Liver (tissue), 9 donors: Measurements from ENCODE around the gene KCNN3. TPM values are rescaled to one million over a fixed set of nuclear protein-coding genes. Genes with fewer than 3 reads are reported as not detected.

ENCODE experiments used
- DNase-seq: peaks from one replicate; pipeline ENCODE4 v3.0.0-alpha.2; 2017; ENCODE audit warnings: low spot score
- H3K27ac ChIP-seq, 2 donors: one replicate each; pipeline ENCODE4 v1.7.0; 2013; ENCODE audit warnings: inconsistent platforms in 2 of 2, low read length in 2 of 2, control low read depth in 1 of 2, low read depth in 1 of 2, mild to moderate bottlenecking in 1 of 2
- H3K27me3 ChIP-seq, 4 donors: one replicate each; pipeline versions ENCODE4 v1.6.1 to v1.7.0; 2013; ENCODE audit warnings: low read length in 3 of 4, inconsistent platforms in 1 of 4, mild to moderate bottlenecking in 1 of 4, moderate library complexity in 1 of 4; ENCODE audit not compliant: control insufficient read depth in 4 of 4, insufficient read depth in 4 of 4
- H3K36me3 ChIP-seq, 4 donors: one replicate each; pipeline versions ENCODE4 v1.6.1 to v1.7.0; 2013; ENCODE audit warnings: low read length in 3 of 4, mild to moderate bottlenecking in 3 of 4, low read depth in 1 of 4, moderate library complexity in 1 of 4; ENCODE audit not compliant: control insufficient read depth in 4 of 4, insufficient read depth in 3 of 4
- H3K4me1 ChIP-seq, 4 donors: one replicate each; pipeline versions ENCODE4 v1.6.1 to v1.7.0; 2013; ENCODE audit warnings: low read length in 3 of 4, mild to moderate bottlenecking in 3 of 4, moderate library complexity in 1 of 4; ENCODE audit not compliant: control insufficient read depth in 4 of 4, insufficient read depth in 4 of 4
- H3K4me3 ChIP-seq, 3 donors: one replicate each; pipeline versions ENCODE4 v1.6.1 to v1.7.0; 2013; ENCODE audit warnings: low read length in 3 of 3, control low read depth in 1 of 3, low read depth in 1 of 3, mild to moderate bottlenecking in 1 of 3
- H3K9ac ChIP-seq, 2 donors: one replicate each; pipeline ENCODE4 v1.7.0; 2013; ENCODE audit warnings: low read length in 2 of 2, mild to moderate bottlenecking in 2 of 2, moderate library complexity in 2 of 2, control low read depth in 1 of 2, low read depth in 1 of 2
- H3K9me3 ChIP-seq, 4 donors: one replicate each; pipeline versions ENCODE4 v1.6.1 to v1.7.0; 2013; ENCODE audit warnings: low read length in 3 of 4; ENCODE audit not compliant: control insufficient read depth in 4 of 4
- EGR1 ChIP-seq, 2 donors: IDR thresholded peaks; 2 replicates each; pipeline ENCODE4 v1.6.1; 2016 to 2018; ENCODE audit warnings: antibody characterized with exemption in 2 of 2, low read depth in 2 of 2
- FOXA1 ChIP-seq: IDR thresholded peaks from 2 replicates; pipeline ENCODE4 v1.6.1; 2016; ENCODE audit warnings: antibody characterized with exemption
- FOXA2 ChIP-seq: IDR thresholded peaks from 2 replicates; pipeline ENCODE4 v1.6.1; 2016; ENCODE audit warnings: antibody characterized with exemption
- GABPA ChIP-seq, 2 donors: IDR thresholded peaks in 1 of 2; conservative IDR thresholded peaks in 1 of 2; 2 replicates each; pipeline ENCODE4 v1.6.1; 2016; ENCODE audit warnings: antibody characterized with exemption in 2 of 2, mild to moderate bottlenecking in 1 of 2, moderate library complexity in 1 of 2
- HNF4A ChIP-seq, 2 donors: conservative IDR thresholded peaks; 2 replicates each; pipeline ENCODE4 v1.6.1; 2016; ENCODE audit warnings: antibody characterized with exemption in 2 of 2, mild to moderate bottlenecking in 2 of 2
- HNF4G ChIP-seq: IDR thresholded peaks from 2 replicates; pipeline ENCODE4 v1.6.1; 2016; ENCODE audit warnings: antibody characterized with exemption
- JUND ChIP-seq, 2 donors: IDR thresholded peaks; 2 replicates each; pipeline ENCODE4 v1.6.1; 2016; ENCODE audit warnings: antibody characterized with exemption in 2 of 2
- NR2F2 ChIP-seq: IDR thresholded peaks from 2 replicates; pipeline ENCODE4 v1.6.1; 2016; ENCODE audit warnings: antibody characterized with exemption
- RAD21 ChIP-seq, 2 donors: IDR thresholded peaks; 2 replicates each; pipeline ENCODE4 v1.6.1; 2016; ENCODE audit warnings: antibody characterized with exemption in 2 of 2, mild to moderate bottlenecking in 2 of 2
- SP1 ChIP-seq: IDR thresholded peaks from 2 replicates; pipeline ENCODE4 v1.6.1; 2018; ENCODE audit warnings: antibody characterized with exemption, mild to moderate bottlenecking
- TAF1 ChIP-seq: conservative IDR thresholded peaks from 2 replicates; pipeline ENCODE4 v1.6.1; 2016; ENCODE audit warnings: antibody characterized with exemption, mild to moderate bottlenecking
- YY1 ChIP-seq: IDR thresholded peaks from 2 replicates; pipeline ENCODE4 v1.6.1; 2016; ENCODE audit warnings: antibody characterized with exemption, mild to moderate bottlenecking
- WGBS: extraction: QIAGEN DNeasy Blood & Tissue Kit; methylation state at CpG from one replicate; pipeline ENCODE4 v1.1.7; 2013; 5-methylcytosine and 5-hydroxymethylcytosine counted together
- polyA plus RNA-seq, 2 donors: library from polyadenylated mRNA; stranded (reverse) in 1 of 2; unstranded in 1 of 2; fragments of 200-250 nt in 1 of 2; fragments of >200 nt in 1 of 2; fragmentation: Nextera tagmentation in 1 of 2; extraction: Ambion mirVana in 1 of 2; gene quantifications; one replicate each; pipeline versions ENCODE4 v1.2.1 to v1.2.3, GENCODE V29; 2013 to 2015
- total RNA-seq, 2 donors: library from RNA; depleted of rRNA; stranded (reverse); fragments of >200 nt; gene quantifications; one replicate each; pipeline ENCODE4 v1.2.3, GENCODE V29; 2014
- TF ChIP-seq, protein P1 (sequence below): IDR thresholded peaks from 2 replicates; pipeline ENCODE4 v1.6.1; 2016; ENCODE audit warnings: antibody characterized with exemption, mild to moderate bottlenecking
- TF ChIP-seq, protein P2 (sequence below): IDR thresholded peaks from 2 replicates; pipeline ENCODE4 v1.6.1; 2016; ENCODE audit warnings: antibody characterized with exemption
- TF ChIP-seq, protein P3 (sequence below): IDR thresholded peaks from 2 replicates; pipeline ENCODE4 v1.6.1; 2016; ENCODE audit warnings: antibody characterized with exemption
- TF ChIP-seq, protein P4 (sequence below): IDR thresholded peaks from 2 replicates; pipeline ENCODE4 v1.6.1; 2016; ENCODE audit warnings: antibody characterized with exemption
- donor health status: healthy.
- donor health status: healthy.
- donor health status: healthy.
- donor health status: healthy.
- donor health status: healthy.

The KCNN3 gene
- total and polyA plus RNA-seq, 4 donors, result 0.09 to 0.68 (median 0.15) TPM

DNA sequence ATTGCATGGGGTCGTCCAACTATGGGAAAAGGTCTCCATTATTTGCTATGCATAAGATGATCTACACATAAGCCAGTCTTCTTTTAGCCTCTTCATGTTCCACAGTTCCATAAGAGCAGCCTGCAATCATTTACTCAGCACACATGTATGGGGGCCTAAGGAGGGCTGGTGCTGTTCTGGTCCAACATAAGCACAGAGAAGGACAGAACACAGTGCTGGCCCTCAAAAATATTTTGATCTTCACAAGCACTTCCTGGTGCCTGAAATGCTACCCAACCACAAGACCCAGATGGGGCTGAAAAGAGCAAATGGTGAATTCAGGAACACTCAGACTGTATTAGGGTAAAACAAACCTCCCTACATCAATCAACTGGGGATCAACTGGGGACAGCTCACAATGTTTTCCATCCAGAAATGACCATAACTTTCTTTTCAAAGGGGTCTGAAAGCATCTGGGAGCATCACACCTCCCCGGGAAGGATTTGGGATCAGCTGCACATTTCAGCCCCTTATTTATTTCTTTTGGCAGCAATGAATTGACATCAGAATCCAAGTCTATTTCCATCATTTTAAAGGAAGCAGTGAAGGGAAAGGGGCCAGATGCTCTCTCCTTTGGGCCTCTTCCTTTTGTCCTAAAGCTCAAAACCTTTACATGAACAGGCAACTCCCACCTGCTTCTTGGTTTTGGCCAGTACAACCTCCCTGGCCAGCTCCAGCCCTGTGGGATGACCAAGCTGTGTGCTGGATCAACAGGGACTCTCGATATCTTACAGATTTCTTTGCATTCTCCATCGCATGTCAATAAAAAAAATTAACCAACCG, 45.7 kb downstream of the KCNN3 start:
- no peak for DNase-seq
- no peak overlapping the region for H3K4me3 ChIP-seq
- no peaks in the 10 kb centered on the region for H3K27me3 ChIP-seq
- no peaks in the 10 kb centered on the region for H3K9me3 ChIP-seq
- H3K36me3 ChIP-seq, result no peaks in the 10 kb centered on the region
- H3K9ac ChIP-seq, result no peak overlapping the region
- TF ChIP-seq FOXA2 (no peak), FOXA1 (no peak), YY1 (no peak), TAF1 (no peak), JUND (IDR thresholded peaks at IDR 0.05) (no peak), HNF4A (conservative IDR thresholded peaks at IDR 0.05) (no peak), HNF4G (no peak)
- TF ChIP-seq, protein P1, sequence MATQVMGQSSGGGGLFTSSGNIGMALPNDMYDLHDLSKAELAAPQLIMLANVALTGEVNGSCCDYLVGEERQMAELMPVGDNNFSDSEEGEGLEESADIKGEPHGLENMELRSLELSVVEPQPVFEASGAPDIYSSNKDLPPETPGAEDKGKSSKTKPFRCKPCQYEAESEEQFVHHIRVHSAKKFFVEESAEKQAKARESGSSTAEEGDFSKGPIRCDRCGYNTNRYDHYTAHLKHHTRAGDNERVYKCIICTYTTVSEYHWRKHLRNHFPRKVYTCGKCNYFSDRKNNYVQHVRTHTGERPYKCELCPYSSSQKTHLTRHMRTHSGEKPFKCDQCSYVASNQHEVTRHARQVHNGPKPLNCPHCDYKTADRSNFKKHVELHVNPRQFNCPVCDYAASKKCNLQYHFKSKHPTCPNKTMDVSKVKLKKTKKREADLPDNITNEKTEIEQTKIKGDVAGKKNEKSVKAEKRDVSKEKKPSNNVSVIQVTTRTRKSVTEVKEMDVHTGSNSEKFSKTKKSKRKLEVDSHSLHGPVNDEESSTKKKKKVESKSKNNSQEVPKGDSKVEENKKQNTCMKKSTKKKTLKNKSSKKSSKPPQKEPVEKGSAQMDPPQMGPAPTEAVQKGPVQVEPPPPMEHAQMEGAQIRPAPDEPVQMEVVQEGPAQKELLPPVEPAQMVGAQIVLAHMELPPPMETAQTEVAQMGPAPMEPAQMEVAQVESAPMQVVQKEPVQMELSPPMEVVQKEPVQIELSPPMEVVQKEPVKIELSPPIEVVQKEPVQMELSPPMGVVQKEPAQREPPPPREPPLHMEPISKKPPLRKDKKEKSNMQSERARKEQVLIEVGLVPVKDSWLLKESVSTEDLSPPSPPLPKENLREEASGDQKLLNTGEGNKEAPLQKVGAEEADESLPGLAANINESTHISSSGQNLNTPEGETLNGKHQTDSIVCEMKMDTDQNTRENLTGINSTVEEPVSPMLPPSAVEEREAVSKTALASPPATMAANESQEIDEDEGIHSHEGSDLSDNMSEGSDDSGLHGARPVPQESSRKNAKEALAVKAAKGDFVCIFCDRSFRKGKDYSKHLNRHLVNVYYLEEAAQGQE, result no peak
- TF ChIP-seq, protein P2, sequence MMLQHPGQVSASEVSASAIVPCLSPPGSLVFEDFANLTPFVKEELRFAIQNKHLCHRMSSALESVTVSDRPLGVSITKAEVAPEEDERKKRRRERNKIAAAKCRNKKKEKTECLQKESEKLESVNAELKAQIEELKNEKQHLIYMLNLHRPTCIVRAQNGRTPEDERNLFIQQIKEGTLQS, result no peak
- TF ChIP-seq, protein P3, sequence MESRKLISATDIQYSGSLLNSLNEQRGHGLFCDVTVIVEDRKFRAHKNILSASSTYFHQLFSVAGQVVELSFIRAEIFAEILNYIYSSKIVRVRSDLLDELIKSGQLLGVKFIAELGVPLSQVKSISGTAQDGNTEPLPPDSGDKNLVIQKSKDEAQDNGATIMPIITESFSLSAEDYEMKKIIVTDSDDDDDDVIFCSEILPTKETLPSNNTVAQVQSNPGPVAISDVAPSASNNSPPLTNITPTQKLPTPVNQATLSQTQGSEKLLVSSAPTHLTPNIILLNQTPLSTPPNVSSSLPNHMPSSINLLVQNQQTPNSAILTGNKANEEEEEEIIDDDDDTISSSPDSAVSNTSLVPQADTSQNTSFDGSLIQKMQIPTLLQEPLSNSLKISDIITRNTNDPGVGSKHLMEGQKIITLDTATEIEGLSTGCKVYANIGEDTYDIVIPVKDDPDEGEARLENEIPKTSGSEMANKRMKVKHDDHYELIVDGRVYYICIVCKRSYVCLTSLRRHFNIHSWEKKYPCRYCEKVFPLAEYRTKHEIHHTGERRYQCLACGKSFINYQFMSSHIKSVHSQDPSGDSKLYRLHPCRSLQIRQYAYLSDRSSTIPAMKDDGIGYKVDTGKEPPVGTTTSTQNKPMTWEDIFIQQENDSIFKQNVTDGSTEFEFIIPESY, result no peak
- TF ChIP-seq, protein P4, sequence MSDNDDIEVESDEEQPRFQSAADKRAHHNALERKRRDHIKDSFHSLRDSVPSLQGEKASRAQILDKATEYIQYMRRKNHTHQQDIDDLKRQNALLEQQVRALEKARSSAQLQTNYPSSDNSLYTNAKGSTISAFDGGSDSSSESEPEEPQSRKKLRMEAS, result no peak
- H3K4me1 ChIP-seq, result no peaks in the 10 kb centered on the region
- no peak overlapping the region for H3K27ac ChIP-seq
- WGBS, result 93% methylated on average over 5 of the region's 5 CpGs

DNA sequence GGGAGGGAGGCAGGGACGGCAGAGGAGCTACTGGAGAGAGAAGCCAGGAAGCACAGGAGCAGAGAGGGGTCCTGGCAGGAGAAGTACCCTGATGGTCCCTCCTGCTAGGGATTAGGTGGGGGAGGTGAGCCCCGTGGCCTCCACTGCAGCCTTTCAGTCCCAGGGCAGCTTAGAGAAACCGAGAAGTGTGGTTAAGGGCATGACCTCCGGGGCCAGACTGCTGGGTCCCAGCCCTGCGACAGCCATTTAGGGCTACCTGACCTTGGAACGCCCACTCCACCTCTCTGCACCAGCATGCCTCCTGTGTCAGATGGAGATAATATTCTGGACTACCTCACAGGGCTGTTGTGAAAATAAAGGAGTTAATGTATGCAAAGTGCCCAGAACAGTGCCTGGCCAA, 47.4 kb downstream of the KCNN3 start:
- no peak for DNase-seq
- Histone ChIP-seq H3K4me1 (no peaks in the 10 kb centered on the region), H3K36me3 (no peaks in the 10 kb centered on the region), H3K27me3 (no peaks in the 10 kb centered on the region), H3K9ac (no peak overlapping the region), H3K9me3 (no peaks in the 10 kb centered on the region), H3K4me3 (no peak overlapping the region), H3K27ac (no peak overlapping the region)
- WGBS, result 92% methylated on average over 6 of the region's 6 CpGs
- TF ChIP-seq NR2F2 (no peak), FOXA1 (no peak), YY1 (no peak), RAD21 (IDR thresholded peaks at IDR 0.05) (no peak), HNF4G (no peak), HNF4A (conservative IDR thresholded peaks at IDR 0.05) (no peak), EGR1 (IDR thresholded peaks at IDR 0.05; ENCODE audit: low read depth in 2 of 2) (no peak), JUND (IDR thresholded peaks at IDR 0.05) (no peak), GABPA (IDR thresholded peaks at IDR 0.05 in 1 of 2, conservative IDR thresholded peaks at IDR 0.05 in 1 of 2) (no peak), FOXA2 (no peak), SP1 (no peak)
- TF ChIP-seq, protein P3, result no peak
- TF ChIP-seq, protein P1, result no peak
- TF ChIP-seq, protein P2, result no peak
